NCI-H82 (cell line): ENCODE measurements around the gene ADGRF1.
"Not testable (repeated sequence)": the region's sequence is repeated elsewhere in the genome, so short reads cannot be mapped to it uniquely, and the experiment has no call there.

ENCODE experiments used
- DNase-seq: peaks from one replicate; lab custom pipeline; 2025; lab: John Stamatoyannopoulos, UW

Gene ADGRF1

DNA sequence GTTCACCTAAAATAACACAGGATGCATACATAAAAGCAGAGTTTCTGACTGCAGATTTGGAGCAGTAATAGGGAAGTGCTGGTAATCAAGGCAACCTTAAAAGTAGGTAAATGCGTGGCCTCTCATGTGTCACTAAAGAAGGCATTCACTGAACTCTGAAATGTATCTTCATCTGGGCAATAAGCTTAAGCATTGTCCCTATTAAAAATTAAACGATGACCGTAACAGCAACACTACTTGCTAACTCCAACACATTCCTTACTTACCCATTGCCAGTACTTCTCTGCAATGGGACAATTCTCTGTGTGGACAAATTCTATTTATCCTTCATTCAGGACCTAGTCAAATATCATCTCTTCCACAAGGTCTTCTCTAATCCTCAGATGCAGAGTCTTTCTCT lies 19.9 kb downstream of the ADGRF1 start:
- DNase-seq = no peak

DNA sequence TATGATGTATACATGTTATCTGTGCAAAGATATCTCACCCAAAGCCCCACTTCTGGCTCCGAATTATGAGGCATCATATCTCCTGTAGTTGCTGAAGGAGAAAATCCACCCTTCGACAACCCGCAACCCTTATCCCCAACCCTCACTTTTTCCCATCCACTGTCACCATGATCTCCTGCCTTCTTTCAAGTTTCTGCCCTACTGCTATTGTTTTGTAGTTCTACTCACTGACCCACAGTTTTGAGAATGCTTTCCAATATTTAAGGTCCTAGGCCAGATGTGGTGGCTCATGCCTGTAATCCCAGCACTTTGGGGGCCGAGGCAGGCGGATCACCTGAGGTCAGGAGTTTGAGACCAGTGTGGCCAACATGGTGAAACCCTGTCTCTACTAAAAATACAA lies 22.2 kb downstream of the ADGRF1 start:
- no peak for DNase-seq

DNA sequence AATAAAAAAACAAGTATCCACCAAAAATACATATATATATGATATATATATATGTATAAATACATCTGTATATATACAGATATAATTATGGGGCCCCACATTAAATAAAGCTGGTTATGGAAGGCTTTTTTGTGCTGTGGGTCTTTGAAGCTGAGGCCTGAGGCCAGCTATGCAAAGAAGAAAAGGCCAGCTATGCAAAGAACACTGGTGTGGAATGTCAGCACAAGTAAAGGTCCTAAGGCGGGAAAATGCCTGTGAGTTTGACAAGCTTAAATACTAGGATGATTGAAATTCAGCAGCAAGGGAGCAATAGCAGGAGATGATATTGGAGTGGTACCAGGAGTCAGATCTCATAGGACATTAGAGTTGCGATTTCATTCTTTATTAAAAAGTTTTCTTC lies 25.2 kb downstream of the ADGRF1 start:
- no peak for DNase-seq

DNA sequence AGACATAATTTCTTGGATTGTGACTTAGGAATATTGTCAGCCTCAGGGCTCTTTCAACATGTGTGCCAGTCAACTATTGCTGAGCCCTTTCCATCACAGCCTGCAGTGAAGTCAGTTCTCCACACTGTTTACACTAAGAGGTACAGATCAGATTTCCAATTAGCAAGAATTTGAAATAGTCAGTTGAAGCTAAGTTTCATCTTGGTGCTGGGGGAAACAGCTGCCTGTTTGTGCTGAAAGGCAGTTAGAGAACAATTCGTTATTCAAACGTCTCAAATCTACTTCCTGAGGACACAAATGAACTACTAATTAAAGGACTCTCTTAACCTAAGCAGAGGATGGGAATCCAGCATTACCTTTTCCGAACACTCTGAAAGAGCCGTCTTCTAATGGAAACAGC lies 25.9 kb downstream of the ADGRF1 start:
- DNase-seq = no peak

DNA sequence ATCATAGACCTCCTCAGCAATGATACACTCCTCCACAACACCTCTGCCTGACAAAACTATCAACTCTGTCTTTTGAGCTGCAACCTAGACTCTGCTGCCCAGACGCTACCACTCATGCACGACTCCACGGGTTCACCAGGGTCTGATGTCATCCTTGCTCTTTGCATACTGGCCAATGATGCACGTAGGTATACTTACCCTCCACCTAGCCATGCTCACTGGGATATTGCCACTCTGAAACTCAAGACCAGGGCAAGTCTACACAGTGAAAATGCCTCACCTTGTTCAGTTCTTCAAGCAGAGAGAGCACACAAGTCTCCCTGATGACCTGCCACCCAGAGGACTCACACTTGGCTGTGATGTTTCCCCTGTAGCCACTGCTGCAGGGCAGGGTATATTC lies 27.7 kb downstream of the ADGRF1 start:
- DNase-seq = no peak

DNA sequence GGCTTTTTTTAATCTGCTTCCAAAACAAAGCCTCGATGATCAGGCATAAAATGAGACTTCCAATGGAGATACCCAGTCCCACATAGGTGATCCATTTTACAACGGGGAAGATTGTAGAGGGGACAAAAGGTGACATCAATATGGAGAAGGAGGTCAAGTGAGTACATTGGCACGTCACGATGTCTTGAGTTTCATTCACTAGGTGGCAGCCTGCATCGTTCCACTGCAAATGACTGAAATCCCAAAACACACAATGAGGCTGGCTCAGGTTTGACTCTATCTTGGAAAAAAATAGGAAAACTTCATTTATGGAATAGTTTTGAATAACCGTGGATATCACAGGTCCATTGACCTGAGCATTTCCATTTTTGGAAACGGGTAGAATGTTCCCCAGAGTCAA lies 32.5 kb downstream of the ADGRF1 start:
- peak; percentile 8 for DNase-seq

DNA sequence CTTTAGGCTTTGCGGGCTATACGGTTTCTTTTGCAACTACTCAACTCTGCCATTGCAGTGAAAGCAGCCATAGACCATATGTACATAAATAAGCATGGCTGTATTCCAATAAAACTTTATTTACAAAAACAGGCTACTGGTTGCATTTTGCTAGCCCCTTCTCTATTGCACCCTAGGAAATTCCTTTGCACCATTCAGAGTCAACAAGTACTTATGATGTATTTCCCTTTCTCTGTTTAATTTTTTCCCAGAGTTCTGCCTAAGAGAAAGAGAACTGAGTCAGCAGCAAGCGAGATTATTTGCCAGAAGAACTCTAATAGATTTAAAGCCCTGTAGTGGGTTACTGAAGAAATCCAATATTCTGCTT lies 33.8 kb downstream of the ADGRF1 start:
- no peak for DNase-seq

DNA sequence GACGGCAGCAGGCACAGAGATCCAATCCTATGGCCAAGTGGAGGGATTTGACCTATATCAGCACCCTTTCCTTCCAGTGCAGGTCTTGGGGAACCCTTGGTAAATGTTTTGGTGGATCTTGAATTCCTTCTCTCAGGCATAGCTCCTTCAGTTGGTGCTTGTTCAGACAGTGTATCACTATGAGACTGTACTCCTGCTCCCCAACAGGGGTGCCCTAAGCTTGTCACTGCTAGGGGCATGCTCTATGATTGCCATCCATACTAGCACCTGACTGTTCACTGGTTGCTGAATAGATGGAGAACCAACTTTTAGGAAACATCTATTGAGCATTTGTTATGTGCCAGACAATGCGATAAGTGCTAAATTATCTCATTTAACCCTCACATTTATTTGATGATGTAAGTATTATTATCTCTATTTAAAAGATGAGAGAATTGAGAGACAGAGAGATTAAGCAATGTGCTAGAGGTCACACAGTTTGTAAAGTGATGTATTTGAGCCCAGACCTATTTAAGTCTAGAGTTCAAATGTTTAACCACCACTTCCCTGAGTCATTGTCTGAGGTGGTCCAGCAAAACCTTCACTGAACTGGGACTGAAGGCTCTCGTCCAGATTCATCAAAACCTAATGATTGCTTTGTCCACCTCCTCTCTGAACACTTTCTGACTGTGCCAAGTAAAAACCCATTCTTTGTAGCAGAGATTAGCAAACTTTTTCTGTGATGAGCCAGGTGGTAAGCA lies 34.3 kb downstream of the ADGRF1 start:
- DNase-seq = no peak

DNA sequence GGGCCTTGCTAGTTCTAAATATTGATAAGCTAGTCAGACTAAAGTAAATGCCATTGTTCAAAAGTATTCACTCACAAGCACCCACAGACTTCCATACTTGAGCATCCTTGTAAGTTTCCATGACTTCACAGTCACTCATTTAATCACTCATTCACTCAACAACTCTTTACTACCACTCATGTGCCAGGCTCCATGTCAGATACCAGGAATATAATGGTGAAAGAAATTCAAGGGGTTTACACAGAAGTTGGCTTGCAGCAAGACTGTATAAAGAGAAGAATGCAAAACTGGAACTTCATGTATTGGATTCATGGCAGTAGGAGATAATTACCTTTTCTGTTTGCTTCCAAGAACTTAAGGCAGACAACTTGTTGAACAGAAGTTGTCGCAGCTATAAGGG lies 36.6 kb downstream of the ADGRF1 start:
- DNase-seq = no peak

DNA sequence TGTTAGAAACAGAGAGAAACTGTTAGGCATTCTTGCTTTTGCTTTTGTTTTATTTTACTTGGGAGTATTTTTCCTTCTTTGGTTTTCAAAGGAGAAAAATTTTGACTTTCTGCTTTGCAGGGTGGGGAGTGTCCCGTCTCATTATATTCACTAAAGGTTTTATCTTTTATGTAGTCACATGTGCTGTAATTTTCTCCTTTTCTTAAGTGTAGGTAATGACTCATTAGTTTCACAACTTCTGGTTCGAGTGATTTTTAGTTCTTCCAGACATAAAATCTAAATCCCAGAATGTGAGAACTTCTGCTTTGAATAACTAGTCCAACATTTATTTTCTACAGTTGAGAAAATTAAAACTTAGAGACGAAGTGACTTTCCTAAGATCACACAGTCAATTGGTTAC lies 37.7 kb downstream of the ADGRF1 start:
- no peak for DNase-seq

DNA sequence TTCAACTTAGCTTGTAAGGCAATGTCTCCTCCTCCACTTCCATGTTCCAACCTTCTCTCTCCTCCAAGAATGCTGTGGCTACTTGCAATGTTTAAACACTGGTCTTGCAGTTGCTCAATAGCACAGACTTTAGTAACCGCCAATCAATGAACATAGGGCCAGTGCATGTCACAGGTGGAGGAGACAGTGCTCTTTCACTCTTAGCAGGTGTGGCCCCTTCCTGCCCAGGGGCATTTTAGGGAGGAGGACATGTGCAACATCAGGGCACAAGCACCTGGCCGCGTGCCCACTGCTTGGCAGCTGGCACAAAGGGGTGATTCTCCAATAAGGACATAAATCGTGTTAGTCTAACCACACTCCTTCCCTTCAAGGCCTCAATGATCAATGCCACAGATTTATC lies 41.3 kb downstream of the ADGRF1 start:
- DNase-seq = no peak

DNA sequence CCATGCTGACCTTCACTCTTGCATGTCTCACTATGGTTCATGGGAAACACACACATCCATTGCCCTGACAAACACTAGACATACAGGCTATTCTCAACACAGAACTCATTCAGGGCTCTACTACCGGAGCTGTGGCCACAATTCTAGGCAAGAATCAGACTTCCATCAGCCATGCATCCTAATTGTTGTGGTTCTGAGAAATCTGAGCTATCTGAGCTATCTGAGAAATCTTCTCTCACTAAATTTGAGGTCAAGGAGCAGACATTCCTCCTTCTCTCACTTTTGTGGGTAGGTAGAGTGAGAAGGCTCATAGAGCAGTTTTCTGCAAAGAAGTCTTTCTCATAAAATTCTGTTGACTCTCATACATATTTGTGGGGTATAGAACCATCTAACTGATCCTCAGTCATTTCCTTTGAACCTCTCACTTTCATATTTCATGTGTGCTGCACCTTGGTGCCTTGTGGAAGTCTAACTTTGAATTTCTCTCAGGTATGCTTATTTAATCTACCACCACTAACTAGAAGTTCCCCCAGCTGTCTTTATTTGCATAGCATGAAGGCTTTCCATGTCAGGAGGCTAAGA lies 43.6 kb downstream of the ADGRF1 start:
- DNase-seq = no peak

DNA sequence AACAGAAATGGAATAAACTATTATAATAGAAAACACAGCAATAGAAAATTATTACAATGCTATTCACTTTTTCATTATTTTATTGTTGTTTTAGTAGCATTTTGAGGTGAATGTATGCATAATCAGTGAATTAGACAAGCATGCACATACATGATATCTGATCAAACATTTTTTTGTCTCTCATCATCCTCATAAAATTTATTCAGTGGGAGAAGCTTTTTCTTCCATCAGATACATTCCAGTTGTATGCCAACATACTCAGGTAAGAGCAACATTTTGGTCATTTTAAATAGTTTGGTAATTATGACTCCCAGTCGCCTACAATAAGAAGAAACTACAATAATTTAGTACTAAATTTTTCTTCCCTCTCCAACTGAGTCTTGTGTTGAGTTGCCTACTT lies 44.5 kb downstream of the ADGRF1 start:
- no peak for DNase-seq

DNA sequence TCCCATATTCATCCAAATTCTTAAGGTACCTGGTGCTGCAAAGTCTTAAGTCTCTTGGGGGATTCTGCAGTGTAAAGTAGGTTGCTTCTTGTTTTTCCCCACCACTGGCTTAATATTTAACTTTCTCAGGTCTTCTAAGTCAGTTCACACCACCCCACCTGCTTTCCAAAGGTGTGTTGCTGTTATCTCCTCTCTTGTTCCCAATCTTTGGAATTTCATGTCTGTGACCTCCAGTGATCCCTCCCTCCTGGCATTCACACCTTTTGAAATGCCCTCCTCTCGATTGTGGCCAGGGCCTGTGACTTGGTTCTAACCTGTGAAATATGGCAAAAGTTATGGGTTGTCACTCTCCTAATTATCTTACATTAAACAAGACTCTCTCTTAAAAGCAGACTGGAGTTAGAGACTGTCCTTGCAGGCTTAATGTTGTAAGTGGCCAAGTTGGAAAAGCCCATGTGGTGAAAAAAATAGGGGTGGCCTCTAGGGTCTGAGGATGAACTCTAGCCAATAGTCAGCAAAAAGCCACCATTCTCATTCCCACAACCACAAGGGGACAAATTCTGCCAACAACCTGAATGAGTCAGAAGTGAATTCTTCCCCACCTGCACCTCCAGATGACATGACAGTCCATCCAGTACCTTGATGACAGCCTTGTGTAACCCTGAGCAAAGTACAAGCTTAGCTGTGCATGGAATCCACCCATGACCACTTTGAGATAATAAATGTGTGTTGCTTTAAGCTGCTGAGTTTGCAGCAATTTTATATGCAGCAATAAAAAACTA lies 45.1 kb downstream of the ADGRF1 start:
- DNase-seq = no peak

DNA sequence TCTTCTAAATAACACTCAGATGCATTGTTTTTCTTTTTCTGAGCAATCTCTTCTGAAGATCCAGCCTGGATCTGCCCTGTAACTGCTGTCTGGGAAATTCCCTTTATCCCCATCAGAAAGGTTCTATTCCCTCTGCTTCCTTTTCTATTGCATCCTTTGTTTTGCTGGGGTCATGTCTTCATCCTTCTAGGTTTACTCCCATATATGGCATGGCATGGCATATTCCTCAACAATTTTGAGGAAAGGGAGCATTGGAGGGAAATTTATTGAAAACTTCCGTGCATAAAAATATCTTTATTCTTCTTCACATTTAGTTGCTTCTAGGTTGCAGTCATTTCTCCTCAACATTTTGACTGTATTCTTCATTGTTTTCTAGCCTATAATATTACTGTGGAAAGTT lies 47.2 kb downstream of the ADGRF1 start:
- no peak for DNase-seq

DNA sequence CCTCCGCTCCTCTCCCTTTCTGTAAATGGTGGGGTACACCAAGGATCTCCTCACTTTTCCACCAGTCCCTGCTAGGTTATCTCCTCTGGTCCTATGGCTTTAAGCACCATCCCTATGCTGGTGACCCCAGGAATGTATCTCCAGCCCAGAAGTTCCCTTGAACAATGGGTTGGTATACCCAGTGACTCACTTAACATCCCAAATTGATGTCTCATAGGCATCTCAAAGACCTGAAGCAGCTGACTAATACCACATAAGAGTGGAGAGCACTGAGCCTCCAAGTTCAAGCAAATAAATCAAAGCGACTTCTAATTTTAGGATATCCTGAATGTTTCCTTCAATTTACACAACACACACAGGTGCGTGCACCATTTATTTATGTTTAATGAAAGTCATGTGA lies 48.3 kb downstream of the ADGRF1 start:
- no peak for DNase-seq

DNA sequence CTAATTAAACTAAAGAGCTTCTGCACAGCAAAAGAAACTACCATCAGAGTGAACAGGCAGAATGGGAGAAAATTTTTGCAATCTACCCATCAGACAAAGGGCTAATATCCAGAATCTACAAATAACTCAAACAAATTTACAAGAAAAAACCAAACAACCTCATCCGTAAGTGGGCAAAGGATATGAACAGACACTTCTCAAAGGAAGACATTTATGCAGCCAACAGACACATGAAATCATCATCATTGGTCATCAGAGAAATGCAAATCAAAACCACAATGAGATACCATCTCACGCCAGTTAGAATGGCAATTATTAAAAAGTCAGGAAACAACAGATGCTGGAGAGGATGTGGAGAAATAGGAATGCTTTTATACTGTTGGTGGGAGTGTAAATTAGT lies 49.7 kb downstream of the ADGRF1 start:
- not testable (repeated sequence) for DNase-seq

DNA sequence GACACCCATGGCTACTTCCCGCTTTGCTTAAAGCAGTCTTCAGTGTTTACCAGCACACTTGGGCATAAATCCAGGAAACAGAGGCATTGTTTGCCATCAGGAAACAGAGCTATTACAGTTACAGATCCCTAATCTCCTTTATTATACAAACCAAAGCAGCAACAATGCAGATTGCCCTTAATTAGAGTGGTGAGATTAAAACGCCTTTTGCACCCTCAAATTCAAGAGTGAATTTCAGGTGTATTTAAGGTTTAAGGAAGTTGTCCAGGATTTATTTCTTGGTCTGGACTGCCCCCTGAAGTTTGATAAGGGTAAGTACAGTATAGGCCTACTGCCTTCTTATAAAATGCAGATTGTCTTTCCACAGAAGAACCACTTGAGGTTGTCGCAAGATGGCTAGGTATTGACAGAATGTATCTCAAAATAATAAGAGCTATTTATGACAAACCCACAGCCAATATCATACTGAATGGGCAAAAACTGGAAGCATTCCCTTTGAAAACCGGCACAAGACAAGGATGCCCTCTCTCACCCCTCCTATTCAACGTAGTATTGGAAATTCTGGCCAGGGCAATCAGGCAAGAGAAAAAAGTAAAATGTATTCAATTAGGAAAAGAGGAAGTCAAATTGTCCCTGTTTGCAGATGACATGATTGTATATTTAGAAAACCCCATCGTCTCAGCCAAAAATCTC lies 51.2 kb downstream of the ADGRF1 start:
- peak; percentile 72 for DNase-seq

DNA sequence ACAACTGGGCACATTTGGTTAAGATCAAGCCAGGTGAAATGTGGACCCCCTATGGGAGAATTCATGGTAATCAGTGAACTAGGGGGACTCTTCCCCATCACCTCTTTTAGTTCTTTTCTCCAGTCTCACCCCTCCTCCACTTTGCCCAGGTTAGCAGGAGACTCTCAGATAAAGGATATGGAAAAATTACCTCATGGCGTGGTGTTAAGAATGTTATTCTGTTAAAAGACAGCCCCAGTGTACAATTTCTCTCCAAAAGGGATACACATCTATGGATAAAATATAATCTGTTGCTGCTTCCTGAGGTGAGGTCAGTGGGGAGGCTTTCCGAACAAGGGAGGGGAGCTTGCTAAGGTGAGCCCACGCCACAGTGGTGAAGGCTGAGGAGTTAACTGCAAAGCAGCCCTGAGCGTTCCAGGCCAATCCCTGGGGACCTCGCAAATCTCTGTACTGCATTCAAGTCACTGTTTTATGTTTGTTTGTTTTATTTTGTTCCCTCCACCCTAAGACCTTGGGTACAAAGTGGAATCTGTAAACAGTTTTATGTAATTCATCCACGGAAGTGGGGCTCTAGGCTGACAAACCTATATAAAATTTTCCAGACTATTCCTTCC lies 52.0 kb downstream of the ADGRF1 start:
- DNase-seq = no peak

DNA sequence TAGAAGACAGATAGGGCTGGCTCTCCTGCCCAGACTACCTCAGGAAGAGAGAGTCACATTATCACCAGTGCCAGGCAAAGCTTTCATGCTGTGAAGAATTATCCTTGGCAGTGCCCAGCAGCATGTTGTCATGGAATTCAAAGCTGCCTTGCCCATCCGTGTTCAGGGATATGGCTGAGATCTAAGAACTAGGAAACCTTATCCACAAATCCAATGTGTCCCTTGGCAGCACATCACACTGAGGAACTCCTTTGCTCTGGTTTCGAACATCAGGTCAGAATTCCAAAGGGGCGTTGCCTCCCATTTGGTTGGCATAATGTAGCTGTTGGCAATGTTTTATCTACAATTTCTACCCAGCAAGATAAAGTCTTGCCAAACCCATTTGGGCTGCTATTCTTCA lies 52.7 kb downstream of the ADGRF1 start:
- no peak for DNase-seq

DNA sequence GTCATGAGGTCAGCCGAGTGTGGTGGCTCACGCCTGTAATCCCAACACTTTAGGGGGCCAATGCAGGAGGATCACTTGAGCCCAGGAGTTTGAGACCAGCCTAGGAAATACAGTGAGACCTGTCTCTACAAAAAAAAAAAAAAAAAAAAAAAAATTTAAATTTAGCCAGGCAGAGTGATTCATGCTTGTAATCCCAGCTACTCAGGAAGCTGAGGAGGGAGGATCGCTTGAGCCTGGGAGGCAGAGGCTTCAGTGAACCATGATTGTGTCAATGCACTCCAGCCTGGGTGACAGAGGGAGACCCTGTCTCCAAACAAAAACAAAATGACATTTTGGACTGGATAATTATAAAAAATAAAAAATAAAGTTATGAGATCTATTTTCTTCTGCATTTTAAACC lies 56.2 kb downstream of the ADGRF1 start:
- DNase-seq = no peak

DNA sequence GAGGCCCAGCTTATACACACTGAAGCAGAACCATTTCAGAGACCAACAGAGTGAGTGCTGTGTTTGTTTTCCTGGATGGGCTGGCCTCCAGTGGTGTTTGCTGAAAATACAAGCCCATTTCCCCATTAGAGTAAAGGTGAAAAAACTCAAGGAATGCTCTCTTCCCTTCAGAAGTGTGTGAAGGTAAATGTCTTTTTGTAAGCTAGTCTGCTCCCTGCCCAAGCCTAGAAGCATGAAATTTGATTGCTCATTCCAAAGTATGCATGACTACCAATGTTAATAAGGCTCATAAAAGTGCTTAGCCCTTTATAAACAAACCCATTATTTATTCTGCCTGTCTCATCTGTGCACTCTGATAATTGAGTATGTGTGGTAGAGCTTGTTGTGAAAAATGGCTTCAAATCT lies 59.1 kb downstream of the ADGRF1 start:
- DNase-seq = no peak
